ENCODE results near the gene BCL7C.

- TF ChIP-seq CTCF (IDR thresholded peaks at IDR 0.05; ENCODE audit: low read length) (no peak), EZH2phosphoT487 (IDR thresholded peaks at IDR 0.05; ENCODE audit: low read length) (no peak)
Measured at GRCh38 chr16:30858111-30858495, 35.8 kb downstream of the BCL7C start.

All from MM.1S (cell line).